NCI-H2227 treated with DMSO at 0.1 percent for 48 hours (cell line): ENCODE results near the gene ANKRD34A.

ENCODE experiments used
- DNase-seq: peaks from one replicate; lab custom pipeline; 2025; lab: John Stamatoyannopoulos, UW

The ANKRD34A gene

DNA sequence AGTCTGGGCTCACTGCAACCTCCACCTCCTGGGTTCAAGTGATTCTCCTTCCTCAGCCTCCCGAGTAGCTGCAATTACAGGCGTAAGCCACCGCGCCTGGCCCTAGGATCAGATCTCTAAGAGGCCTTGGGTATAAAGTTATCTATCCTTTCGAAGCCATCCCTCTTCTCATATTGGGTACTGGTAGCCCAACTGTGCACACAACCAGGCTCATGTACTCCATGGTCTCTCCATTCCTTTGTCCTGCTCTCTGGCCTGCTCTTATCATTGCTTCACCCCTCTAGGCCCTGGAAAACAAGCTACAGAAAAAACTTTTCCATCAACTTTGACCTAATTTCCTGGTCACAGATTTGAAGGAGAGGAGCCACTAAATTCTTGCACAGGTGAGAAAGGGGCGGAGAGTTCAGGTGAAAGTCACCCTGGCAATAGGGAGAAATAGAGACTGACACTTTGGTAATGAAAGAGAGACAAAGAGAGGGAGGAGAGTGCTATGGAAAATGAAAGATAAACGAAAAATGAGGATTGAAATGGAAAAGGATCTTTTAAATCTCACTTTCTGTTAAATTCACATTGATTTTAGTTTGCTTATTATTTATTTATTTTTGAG is 26.0 kb upstream of the ANKRD34A start:
- DNase-seq, result no peak

DNA sequence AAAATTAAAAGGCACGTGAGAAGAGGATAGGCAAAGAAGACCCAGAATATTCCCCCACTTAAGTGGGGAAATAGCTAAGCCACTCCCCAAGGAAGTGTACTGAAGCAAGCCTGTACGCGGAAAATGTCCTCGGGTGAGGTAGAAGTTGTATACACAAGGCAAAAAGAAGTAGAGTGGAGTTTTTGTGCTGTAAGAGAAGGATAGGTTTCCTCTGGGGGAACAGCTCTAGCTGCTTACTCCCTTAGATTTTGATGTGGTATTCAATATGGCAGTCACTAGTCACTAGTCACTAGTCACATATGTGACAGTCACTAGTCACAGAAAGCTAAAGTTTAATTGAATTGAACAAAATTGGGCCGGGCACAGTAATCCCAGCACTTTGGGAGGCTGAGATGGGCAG is 24.4 kb upstream of the ANKRD34A start:
- no peak for DNase-seq

DNA sequence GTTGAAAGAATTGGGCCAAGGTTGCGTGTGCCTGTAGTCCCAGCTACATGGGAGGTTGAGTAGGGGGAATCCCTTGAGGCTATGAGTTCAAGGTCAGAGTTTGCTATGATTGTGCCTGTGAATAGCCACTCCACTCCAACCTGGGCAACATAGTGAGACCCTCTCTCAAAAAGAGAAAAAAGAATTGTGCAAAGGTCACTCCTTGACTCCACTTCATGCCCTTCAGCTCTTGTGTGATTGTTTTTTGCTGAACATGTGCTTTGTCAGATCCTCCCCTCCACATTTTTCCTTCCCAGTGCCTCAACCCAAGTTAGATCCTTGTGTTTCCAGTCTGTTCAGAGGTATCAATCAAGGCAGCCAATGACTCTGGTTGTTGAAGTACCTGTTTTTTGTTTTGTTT is 23.6 kb upstream of the ANKRD34A start:
- DNase-seq, result no peak

DNA sequence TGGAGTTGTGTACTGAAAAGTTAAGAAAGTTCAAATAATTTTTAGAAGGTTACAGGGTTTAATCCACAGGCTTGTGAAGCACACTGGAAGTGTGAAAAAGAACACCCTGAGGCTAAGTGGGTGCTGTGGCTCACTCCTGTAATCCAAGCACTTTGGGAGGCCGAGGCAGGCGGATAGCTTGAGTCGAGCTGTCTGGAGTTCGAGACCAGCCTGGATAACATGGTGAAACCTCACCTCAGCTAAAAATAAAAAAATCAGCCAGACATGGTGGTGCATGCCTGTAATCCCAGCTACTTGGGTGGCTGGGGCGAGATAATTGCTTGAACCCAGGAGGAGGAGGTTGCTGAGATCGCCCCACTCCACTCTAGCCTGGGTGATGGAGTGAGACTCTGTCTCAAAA is 22.2 kb upstream of the ANKRD34A start:
- no peak for DNase-seq

DNA sequence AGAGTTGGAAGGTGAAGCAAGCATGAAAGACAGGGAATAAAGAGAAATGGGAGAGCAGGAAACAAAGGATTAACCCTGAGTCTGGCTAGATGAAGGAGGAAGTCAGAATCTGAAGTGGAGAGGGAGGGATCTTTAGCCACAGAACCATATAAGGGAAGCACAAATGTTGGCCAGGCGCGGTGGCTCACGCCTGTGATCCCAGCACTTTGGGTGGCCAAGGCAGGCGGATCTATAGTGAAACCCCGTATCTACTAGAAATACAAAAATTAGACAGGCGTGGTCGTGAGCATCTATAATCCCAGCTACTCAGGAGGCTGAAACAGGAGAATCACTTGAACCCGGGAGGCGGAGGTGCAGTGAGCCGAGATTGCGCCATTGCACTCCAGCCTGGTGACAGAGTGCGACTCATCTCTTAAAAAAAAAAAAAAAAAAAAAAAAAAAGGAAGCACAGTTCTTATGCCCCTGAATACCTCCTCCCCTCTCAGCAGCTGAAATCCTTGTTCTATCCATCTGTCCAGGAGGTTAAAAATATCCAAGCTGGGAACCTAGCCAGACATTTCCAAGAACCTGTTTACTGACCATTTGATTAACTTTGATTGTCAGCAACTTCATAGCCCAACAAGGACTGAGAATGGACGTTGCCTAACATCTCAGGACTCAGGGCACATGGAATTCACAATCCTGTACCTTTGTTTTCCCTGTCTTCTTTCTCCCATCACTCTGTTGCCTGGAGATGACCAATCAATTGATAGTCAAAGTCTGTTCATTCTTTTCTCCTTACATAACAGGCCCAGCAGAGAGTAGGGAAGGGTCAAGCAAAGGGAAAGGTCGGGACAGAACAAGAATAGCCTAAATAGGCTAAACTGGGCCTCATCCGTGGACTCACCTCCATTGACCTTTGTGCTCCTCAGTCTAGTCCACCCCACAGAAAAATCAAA is 21.4 kb upstream of the ANKRD34A start:
- no peak for DNase-seq

DNA sequence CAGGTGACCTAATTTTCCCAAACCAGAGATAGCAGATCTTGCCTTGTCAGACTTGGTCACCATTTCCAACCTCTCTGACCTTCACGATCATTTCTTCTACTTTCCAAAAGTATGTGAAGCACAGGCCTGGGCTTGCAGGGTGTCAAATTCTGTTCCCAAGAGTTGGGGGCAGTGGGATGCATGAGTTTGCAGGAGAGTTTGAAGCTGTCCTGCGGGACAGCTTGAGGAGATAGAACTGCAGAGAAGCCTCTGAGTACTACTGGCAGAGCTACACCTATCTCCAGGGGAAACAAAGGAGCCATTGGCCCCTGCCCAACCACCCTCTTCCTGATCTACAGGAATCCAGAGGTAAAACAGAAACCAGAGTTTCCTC is 20.7 kb upstream of the ANKRD34A start:
- no peak for DNase-seq

DNA sequence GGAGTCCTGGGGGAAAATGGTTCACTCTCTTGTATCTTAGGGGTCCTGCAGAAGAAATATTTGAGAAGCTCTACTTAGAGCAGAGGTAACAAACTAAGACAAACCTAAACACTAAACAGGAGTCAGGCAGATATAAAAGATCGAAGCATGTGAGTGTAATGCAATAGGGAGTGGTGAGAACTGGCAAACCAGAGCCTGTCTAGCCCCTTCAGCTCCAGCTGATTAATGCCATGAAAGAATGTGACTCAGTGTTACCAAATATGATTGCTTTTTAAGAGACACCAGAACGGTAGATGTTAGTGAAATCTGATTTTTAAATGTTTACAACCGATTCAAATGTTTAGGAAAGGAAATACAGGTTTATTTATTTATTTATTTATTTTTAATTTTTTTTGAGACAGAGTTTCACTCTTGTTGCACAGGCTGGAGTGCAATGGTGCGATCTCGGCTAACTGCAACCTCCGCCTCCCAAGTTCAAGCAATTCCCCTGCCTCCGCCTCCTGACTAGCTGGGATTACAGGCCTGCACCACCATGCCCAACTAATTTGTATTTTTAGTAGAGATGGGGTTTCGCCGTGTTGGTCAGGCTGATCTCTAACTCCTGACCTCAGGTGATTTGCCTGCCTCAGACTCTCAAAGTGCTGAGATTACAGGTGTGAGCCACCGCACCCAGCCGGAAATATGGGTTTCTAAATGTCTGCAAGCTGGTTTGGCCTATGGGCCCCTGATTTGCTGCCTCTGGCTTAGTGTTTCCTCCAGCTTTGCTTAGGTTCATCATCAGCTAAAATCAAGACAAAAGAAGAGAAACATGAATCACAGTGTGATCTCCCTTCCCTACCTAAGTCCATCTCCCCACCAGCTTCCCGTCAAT is 19.8 kb upstream of the ANKRD34A start:
- no peak for DNase-seq

DNA sequence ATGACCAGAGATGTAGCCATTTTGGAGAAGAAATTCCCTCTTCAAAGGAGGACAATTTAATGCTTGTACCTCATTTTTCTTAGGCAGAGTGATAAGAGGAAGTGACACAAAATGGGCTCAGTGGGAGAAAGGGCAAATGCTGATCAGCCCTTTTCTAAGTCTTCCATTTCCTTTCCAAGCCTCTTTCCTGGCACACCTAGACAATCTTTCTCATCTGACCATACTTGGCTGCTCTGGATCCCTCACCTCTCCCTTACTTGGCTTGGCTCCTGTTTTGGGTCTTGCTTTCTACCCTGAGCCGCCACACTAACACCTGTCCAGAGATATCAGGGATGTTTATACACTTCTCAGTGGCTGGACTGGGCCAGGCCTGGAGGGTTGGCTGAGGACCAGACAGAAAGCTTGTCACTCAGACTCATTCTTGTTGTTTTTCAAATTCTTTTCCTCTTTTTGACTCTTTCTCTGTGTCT is 18.9 kb upstream of the ANKRD34A start:
- no peak for DNase-seq

DNA sequence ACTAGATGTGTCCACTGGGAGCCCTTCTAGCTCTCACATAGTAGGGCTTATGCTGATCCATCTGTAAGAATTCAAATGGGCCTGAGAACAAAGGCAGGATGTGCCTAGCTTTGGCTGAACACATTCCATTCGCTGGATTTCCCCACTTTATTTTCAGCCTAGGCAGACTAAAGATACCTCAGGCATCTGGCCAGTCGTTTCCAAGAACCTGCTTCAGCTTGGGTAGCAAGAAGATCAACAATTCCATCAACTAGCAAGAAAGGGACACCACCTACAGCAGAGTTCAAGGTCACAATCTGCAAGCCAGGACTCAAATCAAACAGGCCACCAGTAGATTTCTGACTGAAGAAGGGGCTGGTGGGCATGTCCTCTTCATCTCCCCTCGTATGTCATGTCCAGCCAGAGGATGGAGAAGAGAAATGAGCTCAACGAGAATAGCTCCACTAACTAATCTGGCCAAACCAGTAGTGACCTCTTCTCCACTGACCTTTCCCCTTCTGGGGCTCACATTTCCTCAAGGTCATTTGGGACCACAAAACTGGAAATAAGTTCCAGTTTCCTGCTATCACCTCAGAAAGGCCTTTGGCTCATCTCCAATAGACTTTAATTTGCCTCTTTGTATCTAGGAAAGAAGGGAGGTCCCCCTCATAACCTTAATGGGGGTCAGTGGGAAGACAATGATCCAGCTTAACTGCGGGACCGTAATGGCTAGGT is 17.8 kb upstream of the ANKRD34A start:
- DNase-seq, result no peak

DNA sequence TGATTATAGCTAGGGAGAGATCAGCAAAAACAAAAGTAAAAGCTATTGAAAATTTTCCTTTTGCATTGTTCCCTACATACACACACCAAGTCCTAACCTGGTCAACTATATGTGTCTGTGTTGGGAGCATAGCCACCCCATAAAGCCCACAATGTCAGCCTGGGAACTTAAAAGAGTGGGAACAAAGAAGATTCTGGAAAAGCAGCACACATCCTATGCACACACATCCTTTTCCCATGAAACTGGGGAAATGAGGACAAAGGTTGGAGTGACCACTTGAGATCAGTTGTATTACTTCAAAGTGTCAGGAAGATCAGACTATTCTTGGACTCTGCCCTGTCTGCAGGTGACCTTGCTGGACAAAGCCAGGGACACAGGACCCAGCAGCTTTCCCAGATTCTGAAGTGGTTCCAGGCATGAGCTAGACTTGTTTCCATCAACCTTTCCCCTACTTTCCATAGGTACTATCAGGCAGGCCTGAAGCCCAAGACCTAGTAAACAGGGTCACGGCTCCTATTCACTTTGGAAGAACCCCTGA is 16.2 kb upstream of the ANKRD34A start:
- no peak for DNase-seq

DNA sequence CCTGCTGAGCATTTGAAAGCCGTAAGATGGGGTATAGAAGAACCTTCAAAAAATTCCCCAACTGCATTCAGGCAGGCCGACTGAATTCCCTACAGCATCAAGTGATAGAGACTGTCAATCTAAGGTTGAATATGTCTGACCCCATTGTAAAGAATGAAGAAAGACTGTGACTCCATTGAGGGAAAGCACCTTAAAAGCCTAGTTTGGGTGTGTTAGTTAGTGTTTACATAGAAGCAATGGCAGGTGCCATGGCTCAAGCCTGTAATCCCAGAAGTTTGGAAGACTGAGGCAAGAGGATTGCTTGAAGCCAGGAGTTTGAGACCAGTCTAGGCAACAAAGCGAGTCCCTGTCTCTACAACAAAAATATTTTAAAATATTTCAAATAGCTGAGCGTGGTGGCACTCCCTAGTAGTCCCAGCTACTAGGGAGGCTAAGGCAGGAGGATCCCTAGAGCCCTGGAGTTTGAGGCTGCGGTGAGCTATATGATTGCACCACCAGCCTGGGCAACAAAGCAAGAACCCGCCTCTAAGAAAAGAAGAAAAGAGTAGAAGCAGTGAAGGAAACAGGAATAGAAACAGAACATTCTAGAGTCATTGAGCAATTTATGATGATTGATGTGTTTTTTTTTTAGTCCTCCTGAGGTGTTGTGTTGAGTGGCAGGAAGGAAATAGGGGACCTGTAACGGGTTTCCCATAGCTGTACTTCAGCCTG is 15.5 kb upstream of the ANKRD34A start:
- DNase-seq, result peak; percentile 21

DNA sequence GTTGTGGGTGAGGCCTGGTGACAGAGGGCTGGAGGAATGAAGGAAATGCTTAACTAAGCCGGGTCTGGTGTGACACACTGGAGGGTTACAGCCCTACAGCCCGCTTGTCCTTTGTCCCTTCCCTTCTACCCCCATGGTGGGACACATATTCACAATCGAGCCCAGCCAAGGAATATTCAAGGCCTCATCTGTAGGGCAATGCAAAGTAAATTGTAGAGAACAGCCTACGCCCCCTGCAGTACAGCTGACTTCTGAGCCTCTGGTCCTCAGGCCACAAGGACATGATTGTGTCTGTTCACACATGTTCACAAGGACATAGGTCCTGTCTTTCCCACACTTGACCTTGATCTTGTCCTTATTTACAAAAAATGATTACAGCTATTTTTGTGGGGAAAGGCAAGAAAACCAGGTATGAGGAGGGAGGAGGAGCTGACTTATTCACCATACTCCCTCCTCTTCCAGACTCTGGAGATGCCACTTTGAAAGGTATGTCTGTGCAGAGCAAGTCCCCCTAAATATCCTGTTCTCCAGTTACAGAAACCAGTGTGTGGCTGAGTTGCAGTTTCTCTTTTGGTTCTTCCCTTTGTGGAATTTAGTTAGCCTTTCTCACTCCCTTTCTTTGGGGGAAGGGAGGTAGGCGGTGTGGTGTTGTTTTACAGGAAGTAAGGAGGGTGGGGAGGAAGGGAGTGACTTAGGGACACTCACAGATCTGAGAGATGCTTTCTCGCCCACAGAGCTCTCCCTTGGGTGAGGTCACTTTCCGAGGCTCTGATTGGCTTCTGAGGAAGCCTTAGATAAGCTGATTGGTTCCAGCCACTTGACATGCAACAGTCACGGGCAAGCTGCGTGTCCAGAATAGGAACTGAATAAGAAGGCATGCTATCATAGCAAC is 14.7 kb upstream of the ANKRD34A start:
- DNase-seq, result peak; percentile 96

DNA sequence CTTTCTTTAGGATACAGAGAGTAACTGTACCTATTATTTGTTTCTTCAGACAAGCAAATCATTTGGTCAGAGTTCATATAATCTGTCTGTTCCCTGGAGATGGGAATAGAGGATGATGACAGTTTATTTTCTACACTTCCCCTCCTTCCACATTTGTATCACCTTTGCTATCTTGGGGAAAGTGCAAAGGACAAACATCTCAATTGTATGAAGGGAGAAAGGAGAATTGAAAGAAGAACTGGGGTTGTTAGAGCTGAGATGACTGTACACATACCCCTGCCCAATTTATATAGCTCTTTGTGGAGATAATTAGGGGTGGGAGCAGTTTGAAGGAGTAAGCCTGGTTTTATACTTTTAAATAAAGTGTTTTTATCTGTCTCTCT is 14.1 kb upstream of the ANKRD34A start:
- DNase-seq, result no peak

DNA sequence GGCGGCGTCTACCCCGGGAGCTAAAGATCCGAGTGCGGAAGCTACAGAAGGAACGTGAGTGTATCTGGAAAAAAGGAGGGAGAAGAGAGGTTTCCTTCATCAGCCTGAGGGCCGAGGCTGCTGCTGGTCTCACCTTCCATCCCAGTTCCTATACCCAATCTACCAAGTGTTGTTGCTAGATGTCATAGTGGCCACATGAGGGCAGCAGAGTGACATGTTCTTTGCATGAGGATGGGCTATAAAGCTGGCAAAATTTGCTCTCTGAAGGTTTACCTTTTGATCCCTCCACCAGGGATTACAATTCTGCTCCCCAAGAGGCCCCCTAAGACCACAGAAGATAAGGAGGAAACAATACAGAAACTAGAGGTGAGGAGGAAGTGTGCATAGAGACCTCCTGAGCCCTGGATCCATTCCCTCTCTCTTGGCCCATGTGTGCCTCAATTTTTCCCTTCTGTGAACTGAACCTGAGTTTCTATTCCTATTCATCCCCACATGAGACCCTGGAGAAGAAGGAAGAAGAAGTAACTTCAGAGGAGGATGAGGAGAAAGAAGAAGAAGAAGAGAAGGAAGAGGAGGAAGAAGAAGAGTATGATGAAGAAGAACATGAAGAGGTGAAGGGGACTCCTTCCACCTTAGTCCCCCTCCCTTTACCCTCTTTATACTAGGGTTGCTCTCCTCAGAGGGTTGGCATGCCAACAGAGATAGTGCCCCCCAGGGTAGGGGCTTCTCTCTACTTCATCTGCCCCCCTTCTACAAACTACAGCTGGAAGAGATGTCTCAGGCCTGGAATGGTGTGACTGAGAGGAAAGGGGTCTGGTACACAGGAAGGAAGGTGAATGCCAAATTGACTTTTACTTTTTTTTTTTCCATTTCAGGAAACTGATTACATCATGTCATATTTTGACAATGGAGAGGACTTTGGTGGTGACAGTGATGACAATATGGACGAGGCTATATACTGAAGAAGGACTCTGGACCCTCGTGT is 13.4 kb upstream of the ANKRD34A start:
- peak; percentile 84 for DNase-seq

DNA sequence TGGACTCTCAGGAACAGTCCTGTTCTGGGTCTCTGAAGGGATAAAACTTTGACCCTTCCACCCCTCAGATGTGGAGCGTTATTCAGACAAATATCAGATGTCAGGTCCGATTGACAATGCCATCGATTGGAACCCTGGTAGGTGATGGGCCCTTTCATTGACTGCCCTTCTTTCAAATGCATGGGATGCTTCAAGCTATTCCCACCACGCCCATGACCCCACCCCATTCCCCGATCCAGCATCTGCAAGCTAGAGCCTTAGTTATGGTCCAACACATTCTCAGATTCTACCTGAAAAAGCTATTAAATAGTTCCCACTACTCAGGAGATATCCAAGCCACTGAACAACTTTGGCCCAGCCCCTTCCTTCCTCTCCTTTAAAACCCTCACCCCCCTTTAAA is 12.6 kb upstream of the ANKRD34A start:
- no peak for DNase-seq

DNA sequence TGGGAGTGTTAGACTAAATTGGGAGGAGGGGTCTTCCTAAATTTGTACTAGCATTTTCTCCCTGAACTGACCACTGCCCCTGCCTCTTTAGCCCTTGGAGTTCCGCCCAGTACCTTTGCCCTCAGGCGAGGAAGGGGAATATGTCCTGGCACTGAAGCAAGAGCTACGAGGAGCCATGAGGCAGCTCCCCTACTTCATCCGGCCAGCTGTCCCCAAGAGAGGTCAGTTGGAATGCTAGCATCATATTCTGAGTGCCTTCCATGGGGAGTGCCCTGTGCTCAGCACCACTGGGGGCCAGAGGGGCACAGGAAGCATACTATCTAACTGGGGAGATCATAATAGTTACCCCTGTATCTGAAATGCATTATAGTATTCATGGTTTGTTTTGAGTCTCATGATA is 10.8 kb upstream of the ANKRD34A start:
- no peak for DNase-seq

DNA sequence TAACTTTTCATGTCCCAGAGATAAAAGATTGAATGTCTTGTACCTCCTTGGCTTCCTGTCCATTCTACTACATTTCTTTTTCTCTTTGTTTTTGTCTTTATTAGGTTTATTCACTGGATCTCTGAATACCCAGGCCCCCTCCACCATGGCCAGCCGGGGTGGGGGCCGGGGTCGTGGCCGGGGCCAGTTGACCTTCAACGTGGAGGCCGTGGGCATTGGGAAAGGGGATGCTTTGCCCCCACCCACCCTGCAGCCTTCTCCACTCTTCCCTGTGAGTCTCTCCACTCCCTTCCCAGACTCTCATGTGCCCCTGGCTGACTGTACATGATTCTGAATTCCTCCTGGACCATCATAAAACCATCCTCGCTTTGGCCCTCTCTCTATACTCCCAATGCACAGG is 10.3 kb upstream of the ANKRD34A start:
- DNase-seq, result no peak

DNA sequence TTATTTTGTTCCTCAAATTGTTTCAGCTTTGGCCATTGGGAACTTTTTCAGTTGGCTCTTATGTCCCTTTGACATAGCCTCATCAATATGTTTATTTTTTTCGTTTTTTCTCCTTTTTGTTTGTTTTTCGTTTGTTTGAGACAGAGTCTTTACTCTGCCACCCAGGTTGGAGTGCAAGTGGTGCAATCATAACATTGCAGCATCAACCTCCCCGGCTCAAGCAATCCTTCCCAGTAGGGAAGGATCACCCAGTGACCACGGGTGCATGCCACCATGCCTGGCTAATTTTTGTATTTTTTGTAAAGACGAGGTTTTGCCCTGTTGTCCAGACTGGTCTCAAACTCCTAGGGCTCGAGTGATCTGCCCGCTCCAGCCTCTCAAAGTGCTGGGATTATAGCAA is 8.2 kb upstream of the ANKRD34A start:
- no peak for DNase-seq

DNA sequence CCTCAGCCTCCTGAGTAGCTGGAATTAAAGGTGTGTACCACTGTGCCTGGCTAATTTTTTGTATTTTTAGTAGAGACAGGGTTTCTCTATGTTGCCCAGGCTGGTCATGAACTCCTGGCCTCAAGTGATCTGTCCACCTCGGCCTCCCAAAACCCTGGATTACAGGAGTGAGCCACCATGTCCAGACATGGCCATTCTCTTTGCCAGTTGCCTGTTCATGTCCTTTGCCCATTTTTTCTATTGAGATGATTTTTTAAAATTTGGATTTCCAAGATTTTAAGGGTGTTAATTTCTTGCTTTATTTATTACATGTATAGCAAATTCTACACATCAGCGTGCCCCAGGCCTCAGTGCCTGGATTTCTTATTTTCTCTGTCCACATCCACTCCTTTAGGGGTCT is 2.9 kb upstream of the ANKRD34A start:
- no peak for DNase-seq
